ENCODE results near the gene LRRN1.

DNA sequence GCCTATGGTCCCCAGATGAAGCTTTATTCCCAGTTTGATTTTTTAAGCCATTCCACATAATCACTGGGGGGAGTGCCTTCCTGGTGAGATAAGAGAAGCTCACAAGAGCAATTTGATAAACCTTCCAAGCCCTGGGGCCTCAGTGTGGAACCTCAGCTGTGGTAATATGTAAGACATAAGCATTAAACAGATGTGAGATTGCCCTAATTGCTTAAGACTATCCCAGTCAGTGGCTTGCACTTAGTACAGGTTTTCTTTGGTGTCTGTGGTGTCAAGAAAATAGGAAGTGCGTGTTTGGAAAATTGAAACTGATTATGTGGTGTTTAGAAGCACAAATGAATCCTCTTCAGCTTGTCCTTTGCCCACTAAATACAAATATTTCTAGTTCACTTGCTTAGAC, 54.3 kb downstream of the LRRN1 start:
- TF ChIP-seq, protein P1, sequence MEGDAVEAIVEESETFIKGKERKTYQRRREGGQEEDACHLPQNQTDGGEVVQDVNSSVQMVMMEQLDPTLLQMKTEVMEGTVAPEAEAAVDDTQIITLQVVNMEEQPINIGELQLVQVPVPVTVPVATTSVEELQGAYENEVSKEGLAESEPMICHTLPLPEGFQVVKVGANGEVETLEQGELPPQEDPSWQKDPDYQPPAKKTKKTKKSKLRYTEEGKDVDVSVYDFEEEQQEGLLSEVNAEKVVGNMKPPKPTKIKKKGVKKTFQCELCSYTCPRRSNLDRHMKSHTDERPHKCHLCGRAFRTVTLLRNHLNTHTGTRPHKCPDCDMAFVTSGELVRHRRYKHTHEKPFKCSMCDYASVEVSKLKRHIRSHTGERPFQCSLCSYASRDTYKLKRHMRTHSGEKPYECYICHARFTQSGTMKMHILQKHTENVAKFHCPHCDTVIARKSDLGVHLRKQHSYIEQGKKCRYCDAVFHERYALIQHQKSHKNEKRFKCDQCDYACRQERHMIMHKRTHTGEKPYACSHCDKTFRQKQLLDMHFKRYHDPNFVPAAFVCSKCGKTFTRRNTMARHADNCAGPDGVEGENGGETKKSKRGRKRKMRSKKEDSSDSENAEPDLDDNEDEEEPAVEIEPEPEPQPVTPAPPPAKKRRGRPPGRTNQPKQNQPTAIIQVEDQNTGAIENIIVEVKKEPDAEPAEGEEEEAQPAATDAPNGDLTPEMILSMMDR (IDR thresholded peaks at IDR 0.05; ENCODE audit: poor library complexity), result no peak
- no peak for TF ChIP-seq EZH2phosphoT487 (IDR thresholded peaks at IDR 0.05; ENCODE audit: low read depth, severe bottlenecking, unreplicated experiment)
- TF ChIP-seq EZH2 (IDR thresholded peaks at IDR 0.05; ENCODE audit: borderline replicate concordance), result no peak
